ENCODE measurements around the gene RBMS3. TPM values are rescaled to one million over a fixed set of nuclear protein-coding genes. Genes with fewer than 3 reads are reported as not detected.

The RBMS3 gene
- total and polyA plus RNA-seq, 2 of the 13 experiments (the other 11 are each of a cell fraction or from before 2014, with no cell fraction given) = not detected

- ChIA-PET POLR2A (no interaction called here), CTCF (ENCODE audit: low intra/inter-chr PET ratio, low total read pairs) (no interaction called here)
- ATAC-seq (no peak), FAIRE-seq (no peak), DNase-seq (ENCODE audit: low spot score) (no peak)
- H4K20me1 ChIP-seq (ENCODE audit: insufficient read depth, low read length) = no peaks in the 10 kb centered on the region
- no peak overlapping the region for H3K9ac ChIP-seq (ENCODE audit: insufficient read depth, low read depth, low read length)
- H3K4me1 ChIP-seq (ENCODE audit: insufficient read depth, low read length) = no peaks in the 10 kb centered on the region
- BruUV-seq (replicated peaks) = no TSS peak
- H3K79me2 ChIP-seq (ENCODE audit: insufficient read depth, low read length) = no peaks in the 10 kb centered on the region
- H2AFZ ChIP-seq (ENCODE audit: low read length) = no peak overlapping the region
- H3K36me3 ChIP-seq (replicated peaks in 1 of 2; ENCODE audit: control insufficient read depth in 1 of 2, insufficient read depth in 2 of 2, low read length in 2 of 2) = no peaks in the 10 kb centered on the region
- 0% methylated on average over 4 of the region's 4 CpGs for WGBS (ENCODE audit: low lambda C conversion rate)
- TF ChIP-seq ZEB1 (IDR thresholded peaks at IDR 0.05; ENCODE audit: insufficient replicate concordance, low read depth) (no peak), ZNF432 (CRISPR knock-in tag; IDR thresholded peaks at IDR 0.05; ENCODE audit: borderline replicate concordance) (no peak), ZBTB14 (CRISPR knock-in tag; IDR thresholded peaks at IDR 0.05) (no peak), ZNF34 (CRISPR knock-in tag; IDR thresholded peaks at IDR 0.05; ENCODE audit: borderline replicate concordance) (no peak), GATAD1 (CRISPR knock-in tag; IDR thresholded peaks at IDR 0.05) (no peak), FOXP4 (CRISPR knock-in tag; IDR thresholded peaks at IDR 0.05) (no peak), TBL1XR1 (IDR thresholded peaks at IDR 0.05; ENCODE audit: borderline replicate concordance, low read length, partially characterized antibody) (no peak), ZFYVE20 (CRISPR knock-in tag; IDR thresholded peaks at IDR 0.05; ENCODE audit: borderline replicate concordance, low read depth) (no peak), CSRNP2 (CRISPR knock-in tag; conservative IDR thresholded peaks at IDR 0.05; ENCODE audit: low read depth) (no peak), ZNF451 (CRISPR knock-in tag; IDR thresholded peaks at IDR 0.05) (no peak), DMTF1 (CRISPR knock-in tag; IDR thresholded peaks at IDR 0.05) (no peak)
- H3K4me2 ChIP-seq (ENCODE audit: low read depth, low read length) = no peak overlapping the region
- H3K9me3 ChIP-seq (ENCODE audit: low read length) = no peaks in the 10 kb centered on the region
- intact Hi-C loops (cut with micrococcal nuclease; ENCODE audit: unreplicated experiment) (no loop called here), in situ Hi-C loops (cut with HindIII; ENCODE audit: extremely low pct_ligation_motif_present, low pct_unique_long_range_greater_than_20kb) (no loop called here)
- H3K27ac ChIP-seq (ENCODE audit: extremely low read length, insufficient read depth, low read length) = no peak overlapping the region
- no peak overlapping the region for H3K4me3 ChIP-seq (replicated peaks in 1 of 3; ENCODE audit: insufficient read depth in 1 of 3, low read depth in 2 of 3, low read length in 3 of 3)
- no peaks in the 10 kb centered on the region; a peak in 1 of 5 replicates for H3K27me3 ChIP-seq (ENCODE audit: control insufficient read depth in 1 of 2, insufficient read depth in 2 of 2, low read length in 2 of 2)
Measured at GRCh38 chr3:29348316-29348715, 67.4 kb downstream of the RBMS3 start.
